HG03039 (cell line): ENCODE results near the gene FNDC7.
"Not testable (repeated sequence)": the region's sequence is repeated elsewhere in the genome, so short reads cannot be mapped to it uniquely, and the experiment has no call there.

Source experiments
- ATAC-seq: cut with Tn5 transposase; IDR thresholded peaks from one replicate; pipeline ENCODE4 v1.9.1; 2021; ENCODE audit warnings: mild to moderate bottlenecking, moderate library complexity; ENCODE audit not compliant: unreplicated experiment

The FNDC7 gene

GRCh38 chr1:108734171-108734865 is 21.6 kb downstream of the FNDC7 start:
- no peak for ATAC-seq

GRCh38 chr1:108742253-108742652 is 29.5 kb downstream of the FNDC7 start:
- ATAC-seq = no peak

GRCh38 chr1:108745980-108746381 is 33.3 kb downstream of the FNDC7 start:
- no peak for ATAC-seq

- peak; percentile 88 for ATAC-seq
Observed at GRCh38 chr1:108746382-108747170, 33.9 kb downstream of the FNDC7 start, which contains the start of gene STXBP3. Gene STXBP3, plus strand, starts transcription at chr1:108746674. Its CDS starts 64 bp downstream, at chr1:108746738.

GRCh38 chr1:108747171-108747850 is 34.6 kb downstream of the FNDC7 start:
- ATAC-seq = peak; percentile 36

- no peak for ATAC-seq
Observed at GRCh38 chr1:108747898-108748297, 35.2 kb downstream of the FNDC7 start.

- no peak for ATAC-seq
Observed at GRCh38 chr1:108749081-108749480, 36.4 kb downstream of the FNDC7 start.

GRCh38 chr1:108750476-108751181 is 37.9 kb downstream of the FNDC7 start:
- no peak for ATAC-seq

GRCh38 chr1:108753363-108753762 is 40.7 kb downstream of the FNDC7 start:
- no peak for ATAC-seq

- no peak for ATAC-seq
Observed at GRCh38 chr1:108758796-108759195, 46.1 kb downstream of the FNDC7 start.

- no peak for ATAC-seq
Observed at GRCh38 chr1:108767115-108767514, 54.4 kb downstream of the FNDC7 start.

- ATAC-seq = no peak
Observed at GRCh38 chr1:108767708-108768107, 55.0 kb downstream of the FNDC7 start.

GRCh38 chr1:108777839-108778238 is 65.1 kb downstream of the FNDC7 start:
- ATAC-seq = no peak

- no peak for ATAC-seq
Observed at GRCh38 chr1:108779455-108779854, 66.7 kb downstream of the FNDC7 start.

GRCh38 chr1:108780937-108781574 is 68.3 kb downstream of the FNDC7 start:
- ATAC-seq = no peak

GRCh38 chr1:108781575-108781944 is 68.9 kb downstream of the FNDC7 start:
- not testable (repeated sequence) for ATAC-seq

GRCh38 chr1:108785264-108785663 is 72.6 kb downstream of the FNDC7 start:
- no peak for ATAC-seq

GRCh38 chr1:108785880-108786279 is 73.2 kb downstream of the FNDC7 start:
- no peak for ATAC-seq

- ATAC-seq = no peak
Observed at GRCh38 chr1:108791790-108792189, 79.1 kb downstream of the FNDC7 start.
